ENCODE results near the gene MBOAT2.

- TF ChIP-seq CTCF (conservative IDR thresholded peaks at IDR 0.05; ENCODE audit: low read depth, low read length) (no peak), EZH2 (IDR thresholded peaks at IDR 0.05; ENCODE audit: borderline replicate concordance, low read depth, low read length, poor library complexity, severe bottlenecking) (no peak)
These were observed 37.2 kb downstream of the MBOAT2 start for GRCh38 chr2:8966123-8966908.
